ENCODE measurements around the gene TEX2. TPM values are rescaled to one million over a fixed set of nuclear protein-coding genes. Genes with fewer than 3 reads are reported as not detected.

Gene TEX2
- total and polyA plus RNA-seq, 9 of the 15 experiments (the other 6 are each of a cell fraction or from before 2014, with no cell fraction given): 4.1 to 27.6 (median 19.3) TPM

DNA sequence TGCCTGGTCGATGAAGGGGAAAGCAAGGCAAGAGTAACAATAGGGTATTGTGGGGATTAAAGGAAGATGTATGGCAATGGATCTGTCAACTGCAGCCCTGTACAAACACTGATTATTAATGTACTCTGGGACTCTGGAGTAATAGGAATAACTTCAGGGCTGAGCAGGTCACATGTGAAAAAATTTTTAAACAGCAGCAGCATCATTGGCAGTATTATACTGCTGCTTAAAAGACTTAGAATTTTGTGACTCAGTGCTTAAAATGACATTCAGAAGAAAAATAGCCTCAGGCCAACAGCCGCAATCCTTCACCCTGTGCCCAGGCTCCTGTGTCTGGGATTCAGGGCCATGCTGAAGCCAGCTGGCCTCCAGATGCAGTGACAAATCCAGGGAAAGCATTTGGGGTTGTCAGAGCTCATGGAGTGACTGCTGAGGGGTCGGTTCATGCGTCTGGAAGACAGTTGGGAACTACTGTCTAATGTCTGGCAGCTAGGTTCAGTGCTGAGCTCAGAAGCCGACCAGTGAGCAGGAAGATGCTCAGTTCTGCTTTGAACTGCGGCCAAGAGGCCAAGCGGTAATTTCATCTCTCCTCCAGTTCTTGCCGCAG is 22.2 kb downstream of the TEX2 start:
- BruUV-seq (replicated peaks): no TSS peak
- DNase-seq (ENCODE audit: extremely low read depth in 1 of 4, low spot score in 3 of 4) (peak in 1 of 4 experiments; percentile 34), ATAC-seq (peak; percentile 50), FAIRE-seq (no peak)
- H3K4me1 ChIP-seq (replicated peaks in 1 of 2; ENCODE audit: control insufficient read depth in 2 of 2, insufficient read depth in 2 of 2, low read length in 2 of 2): peaks cover 16 to 24% of the 10 kb centered on the region in 2 experiments
- no peak overlapping the region for H3K4me3 ChIP-seq
- peak overlapping the region in 1 of 2 experiments; percentile 81; a peak in 1 of 4 replicates for H3K9ac ChIP-seq (ENCODE audit: insufficient read depth in 1 of 2, low read depth in 2 of 2, low read length in 2 of 2)
- no peaks in the 10 kb centered on the region for H3K36me3 ChIP-seq (ENCODE audit: control insufficient read depth, insufficient read depth, low read length)
- H2AFZ ChIP-seq (ENCODE audit: low read depth, low read length): no peak overlapping the region
- CTCF ChIA-PET (ENCODE audit: low intra/inter-chr PET ratio): no interaction called here
- POLR2A ChIA-PET: interaction anchor here (0.8 to 2.8 kb wide), 7 partner anchors 9 to 382 kb away, joined by 3 to 17 read pairs (median 4); no protein-coding TSS in a partner anchor
- H3K9me1 ChIP-seq (ENCODE audit: control insufficient read depth, insufficient read depth, low read length): peaks cover 3% of the 10 kb centered on the region
- H3K4me2 ChIP-seq (ENCODE audit: insufficient read depth, low read length): peak overlapping the region; percentile 30; the same call in 1 of the 2 replicates
- H4K20me1 ChIP-seq (replicated peaks; ENCODE audit: control insufficient read depth, insufficient read depth, low read length): peaks cover 12% of the 10 kb centered on the region; the same call in 1 of the 2 replicates
- H3K27ac ChIP-seq (ENCODE audit: extremely low read depth, low read depth, low read length): peak overlapping the region; percentile 34; the same call in 1 of the 3 replicates
- WGBS (ENCODE audit: insufficient coverage, low coverage, missing lambda C conversion rate): 39% methylated on average over 8 of the region's 8 CpGs
- TF ChIP-seq, protein P1, sequence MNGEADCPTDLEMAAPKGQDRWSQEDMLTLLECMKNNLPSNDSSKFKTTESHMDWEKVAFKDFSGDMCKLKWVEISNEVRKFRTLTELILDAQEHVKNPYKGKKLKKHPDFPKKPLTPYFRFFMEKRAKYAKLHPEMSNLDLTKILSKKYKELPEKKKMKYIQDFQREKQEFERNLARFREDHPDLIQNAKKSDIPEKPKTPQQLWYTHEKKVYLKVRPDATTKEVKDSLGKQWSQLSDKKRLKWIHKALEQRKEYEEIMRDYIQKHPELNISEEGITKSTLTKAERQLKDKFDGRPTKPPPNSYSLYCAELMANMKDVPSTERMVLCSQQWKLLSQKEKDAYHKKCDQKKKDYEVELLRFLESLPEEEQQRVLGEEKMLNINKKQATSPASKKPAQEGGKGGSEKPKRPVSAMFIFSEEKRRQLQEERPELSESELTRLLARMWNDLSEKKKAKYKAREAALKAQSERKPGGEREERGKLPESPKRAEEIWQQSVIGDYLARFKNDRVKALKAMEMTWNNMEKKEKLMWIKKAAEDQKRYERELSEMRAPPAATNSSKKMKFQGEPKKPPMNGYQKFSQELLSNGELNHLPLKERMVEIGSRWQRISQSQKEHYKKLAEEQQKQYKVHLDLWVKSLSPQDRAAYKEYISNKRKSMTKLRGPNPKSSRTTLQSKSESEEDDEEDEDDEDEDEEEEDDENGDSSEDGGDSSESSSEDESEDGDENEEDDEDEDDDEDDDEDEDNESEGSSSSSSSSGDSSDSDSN (IDR thresholded peaks at IDR 0.05; ENCODE audit: borderline replicate concordance in 1 of 2, low read depth in 2 of 2, low read length in 2 of 2): 0 out of 4 replicates have a peak, but pooled peaks of 1 of the 2 experiments have one; percentile 27
- peak; percentile 34 for TF ChIP-seq RBBP5 (IDR thresholded peaks at IDR 0.05; ENCODE audit: borderline replicate concordance, insufficient read depth, low read length, poor library complexity, severe bottlenecking)
- peak; percentile 21 for TF ChIP-seq MEIS2 (IDR thresholded peaks at IDR 0.05; ENCODE audit: partially characterized antibody)
- TF ChIP-seq CBX5 (IDR thresholded peaks at IDR 0.05; ENCODE audit: borderline replicate concordance, low read depth): no peak
- TF ChIP-seq, protein P2, sequence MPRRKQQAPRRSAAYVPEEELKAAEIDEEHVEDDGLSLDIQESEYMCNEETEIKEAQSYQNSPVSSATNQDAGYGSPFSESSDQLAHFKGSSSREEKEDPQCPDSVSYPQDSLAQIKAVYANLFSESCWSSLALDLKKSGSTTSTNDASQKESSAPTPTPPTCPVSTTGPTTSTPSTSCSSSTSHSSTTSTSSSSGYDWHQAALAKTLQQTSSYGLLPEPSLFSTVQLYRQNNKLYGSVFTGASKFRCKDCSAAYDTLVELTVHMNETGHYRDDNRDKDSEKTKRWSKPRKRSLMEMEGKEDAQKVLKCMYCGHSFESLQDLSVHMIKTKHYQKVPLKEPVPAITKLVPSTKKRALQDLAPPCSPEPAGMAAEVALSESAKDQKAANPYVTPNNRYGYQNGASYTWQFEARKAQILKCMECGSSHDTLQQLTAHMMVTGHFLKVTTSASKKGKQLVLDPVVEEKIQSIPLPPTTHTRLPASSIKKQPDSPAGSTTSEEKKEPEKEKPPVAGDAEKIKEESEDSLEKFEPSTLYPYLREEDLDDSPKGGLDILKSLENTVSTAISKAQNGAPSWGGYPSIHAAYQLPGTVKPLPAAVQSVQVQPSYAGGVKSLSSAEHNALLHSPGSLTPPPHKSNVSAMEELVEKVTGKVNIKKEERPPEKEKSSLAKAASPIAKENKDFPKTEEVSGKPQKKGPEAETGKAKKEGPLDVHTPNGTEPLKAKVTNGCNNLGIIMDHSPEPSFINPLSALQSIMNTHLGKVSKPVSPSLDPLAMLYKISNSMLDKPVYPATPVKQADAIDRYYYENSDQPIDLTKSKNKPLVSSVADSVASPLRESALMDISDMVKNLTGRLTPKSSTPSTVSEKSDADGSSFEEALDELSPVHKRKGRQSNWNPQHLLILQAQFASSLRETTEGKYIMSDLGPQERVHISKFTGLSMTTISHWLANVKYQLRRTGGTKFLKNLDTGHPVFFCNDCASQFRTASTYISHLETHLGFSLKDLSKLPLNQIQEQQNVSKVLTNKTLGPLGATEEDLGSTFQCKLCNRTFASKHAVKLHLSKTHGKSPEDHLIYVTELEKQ (CRISPR knock-in tag; IDR thresholded peaks at IDR 0.05): no peak
- H3K9me3 ChIP-seq (replicated peaks; ENCODE audit: control insufficient read depth, insufficient read depth, low read depth, low read length): no peaks in the 10 kb centered on the region
- in situ Hi-C loops (cut with MboI) (no loop called here), intact Hi-C loops (cut with micrococcal nuclease) (no loop called here)
- peaks cover 82% of the 10 kb centered on the region for H3K79me2 ChIP-seq (ENCODE audit: control insufficient read depth, insufficient read depth, low read length)
- no peaks in the 10 kb centered on the region for H3K27me3 ChIP-seq (ENCODE audit: control insufficient read depth in 2 of 2, insufficient read depth in 2 of 2, low read length in 2 of 2)
